SK-N-SH treated with all-trans-retinoic acid at 6 μM for 48 hours (cell line): ENCODE data around the gene OR10A3.

ENCODE experiments used
- ATAC-seq: fragments of 200-7000 bp; cut with Tn5 transposase; 3 replicates; pipeline ENCODE4 v1.9.1; 2020; ENCODE audit warnings: mild to moderate bottlenecking, moderate library complexity
- ARNTL ChIP-seq: fragments of 450-650 bp; formaldehyde crosslinking; IDR thresholded peaks from 2 replicates; pipeline ENCODE4 v1.5.0; 2020; ENCODE audit warnings: low read depth, mild to moderate bottlenecking, moderate library complexity, borderline replicate concordance
- CSDC2 ChIP-seq: fragments of 250-450 bp; sonication (Bioruptor Pico); IDR thresholded peaks from 2 replicates; pipeline ENCODE4 v1.5.0; 2020; ENCODE audit warnings: mild to moderate bottlenecking, moderate library complexity
- ESRRG ChIP-seq: fragments of 250-450 bp; sonication (Bioruptor Pico); IDR thresholded peaks from 2 replicates; pipeline ENCODE4 v1.6.1; 2021; ENCODE audit warnings: mild to moderate bottlenecking
- GLIS3 ChIP-seq: fragments of 250-450 bp; sonication (Bioruptor Pico); IDR thresholded peaks from 2 replicates; pipeline ENCODE4 v1.5.0; 2020; ENCODE audit warnings: mild to moderate bottlenecking, moderate library complexity
- ISL1 ChIP-seq: fragments of 250-450 bp; sonication (Bioruptor Pico); IDR thresholded peaks from 2 replicates; pipeline ENCODE4 v2.1.2; 2022; ENCODE audit warnings: mild to moderate bottlenecking, moderate library complexity
- OSR1 ChIP-seq: fragments of 250-450 bp; sonication (Bioruptor Pico); IDR thresholded peaks from 2 replicates; pipeline ENCODE4 v1.8.0; 2022; ENCODE audit warnings: moderate library complexity, mild to moderate bottlenecking, inconsistent platforms
- POU6F1 ChIP-seq: fragments of 250-450 bp; sonication (Bioruptor Pico); IDR thresholded peaks from 2 replicates; pipeline ENCODE4 v1.8.0; 2021; ENCODE audit warnings: low read depth, mild to moderate bottlenecking, moderate library complexity, borderline replicate concordance
- PPARA ChIP-seq: fragments of 250-450 bp; sonication (Bioruptor Pico); IDR thresholded peaks from 2 replicates; pipeline ENCODE4 v1.5.0; 2020; ENCODE audit warnings: mild to moderate bottlenecking, borderline replicate concordance
- RARB ChIP-seq: fragments of 250-450 bp; sonication (Bioruptor Pico); IDR thresholded peaks from 2 replicates; pipeline ENCODE4 v1.8.0; 2021; ENCODE audit warnings: mild to moderate bottlenecking, moderate library complexity
- TCF4 ChIP-seq: fragments of 250-450 bp; sonication (Bioruptor Pico); IDR thresholded peaks from 2 replicates; pipeline ENCODE4 v1.8.0; 2021; ENCODE audit warnings: mild to moderate bottlenecking, moderate library complexity, borderline replicate concordance
- TOX ChIP-seq: fragments of 250-450 bp; sonication (Bioruptor Pico); IDR thresholded peaks from 2 replicates; pipeline ENCODE4 v1.8.0; 2021; ENCODE audit warnings: mild to moderate bottlenecking, moderate library complexity, borderline replicate concordance
- ZC3H10 ChIP-seq: fragments of 250-450 bp; sonication (Bioruptor Pico); IDR thresholded peaks from 2 replicates; pipeline ENCODE4 v1.5.1; 2021; ENCODE audit warnings: mild to moderate bottlenecking, moderate library complexity
- ZFP3 ChIP-seq: fragments of 250-450 bp; sonication (Bioruptor Pico); IDR thresholded peaks from 2 replicates; pipeline ENCODE4 v1.5.0; 2020; ENCODE audit warnings: mild to moderate bottlenecking, moderate library complexity
- ZFP30 ChIP-seq: fragments of 450-650 bp; formaldehyde crosslinking; IDR thresholded peaks from 2 replicates; pipeline ENCODE4 v1.5.0; 2022; ENCODE audit warnings: mild to moderate bottlenecking, moderate library complexity
- ZNF565 ChIP-seq: fragments of 450-650 bp; formaldehyde crosslinking; conservative IDR thresholded peaks from 2 replicates; pipeline ENCODE4 v1.5.0; 2020; ENCODE audit warnings: low read depth, mild to moderate bottlenecking, moderate library complexity
- ZNF70 ChIP-seq: fragments of 450-650 bp; formaldehyde crosslinking; IDR thresholded peaks from 2 replicates; pipeline ENCODE4 v1.5.0; 2020; ENCODE audit warnings: mild to moderate bottlenecking, moderate library complexity
- ZNF8 ChIP-seq: fragments of 450-650 bp; formaldehyde crosslinking; IDR thresholded peaks from 2 replicates; pipeline ENCODE4 v1.5.0; 2020; ENCODE audit warnings: mild to moderate bottlenecking, moderate library complexity
- TF ChIP-seq, protein P1 (sequence below): fragments of 250-450 bp; sonication (Bioruptor Pico); IDR thresholded peaks from 2 replicates; pipeline ENCODE4 v1.5.0; 2020; ENCODE audit warnings: mild to moderate bottlenecking, moderate library complexity
- TF ChIP-seq, protein P2 (sequence below): fragments of 250-450 bp; sonication (Bioruptor Pico); IDR thresholded peaks from 2 replicates; pipeline ENCODE4 v1.5.1; 2021; ENCODE audit warnings: mild to moderate bottlenecking, moderate library complexity
- TF ChIP-seq, protein P3 (sequence below): fragments of 250-450 bp; sonication (Bioruptor Pico); IDR thresholded peaks from 2 replicates; pipeline ENCODE4 v1.8.0; 2020; ENCODE audit warnings: mild to moderate bottlenecking, moderate library complexity, borderline replicate concordance
- TF ChIP-seq, protein P4 (sequence below): fragments of 250-450 bp; sonication (Bioruptor Pico); IDR thresholded peaks from 2 replicates; pipeline ENCODE4 v1.5.1; 2020; ENCODE audit warnings: low read depth, mild to moderate bottlenecking, moderate library complexity

OR10A3 gene

DNA sequence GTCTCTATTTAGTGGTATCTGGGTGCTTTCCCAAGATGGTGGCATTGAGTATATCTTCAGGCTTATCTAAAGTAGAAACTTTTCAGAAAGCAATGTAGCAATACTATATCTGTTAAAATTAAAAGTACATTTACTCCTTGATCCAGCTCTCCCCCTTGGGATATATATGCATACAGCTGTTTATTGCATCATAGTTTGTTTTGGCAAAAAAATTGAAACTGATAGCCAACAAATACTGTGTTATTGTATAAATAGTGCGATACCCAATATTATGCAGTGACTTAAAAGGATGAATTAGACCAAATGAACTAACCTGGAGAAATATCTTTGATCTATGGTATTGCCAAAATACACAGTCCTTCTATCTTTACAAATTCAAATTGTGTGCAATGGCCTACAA, 8.4 kb upstream of the OR10A3 start:
- TF ChIP-seq, protein P1, sequence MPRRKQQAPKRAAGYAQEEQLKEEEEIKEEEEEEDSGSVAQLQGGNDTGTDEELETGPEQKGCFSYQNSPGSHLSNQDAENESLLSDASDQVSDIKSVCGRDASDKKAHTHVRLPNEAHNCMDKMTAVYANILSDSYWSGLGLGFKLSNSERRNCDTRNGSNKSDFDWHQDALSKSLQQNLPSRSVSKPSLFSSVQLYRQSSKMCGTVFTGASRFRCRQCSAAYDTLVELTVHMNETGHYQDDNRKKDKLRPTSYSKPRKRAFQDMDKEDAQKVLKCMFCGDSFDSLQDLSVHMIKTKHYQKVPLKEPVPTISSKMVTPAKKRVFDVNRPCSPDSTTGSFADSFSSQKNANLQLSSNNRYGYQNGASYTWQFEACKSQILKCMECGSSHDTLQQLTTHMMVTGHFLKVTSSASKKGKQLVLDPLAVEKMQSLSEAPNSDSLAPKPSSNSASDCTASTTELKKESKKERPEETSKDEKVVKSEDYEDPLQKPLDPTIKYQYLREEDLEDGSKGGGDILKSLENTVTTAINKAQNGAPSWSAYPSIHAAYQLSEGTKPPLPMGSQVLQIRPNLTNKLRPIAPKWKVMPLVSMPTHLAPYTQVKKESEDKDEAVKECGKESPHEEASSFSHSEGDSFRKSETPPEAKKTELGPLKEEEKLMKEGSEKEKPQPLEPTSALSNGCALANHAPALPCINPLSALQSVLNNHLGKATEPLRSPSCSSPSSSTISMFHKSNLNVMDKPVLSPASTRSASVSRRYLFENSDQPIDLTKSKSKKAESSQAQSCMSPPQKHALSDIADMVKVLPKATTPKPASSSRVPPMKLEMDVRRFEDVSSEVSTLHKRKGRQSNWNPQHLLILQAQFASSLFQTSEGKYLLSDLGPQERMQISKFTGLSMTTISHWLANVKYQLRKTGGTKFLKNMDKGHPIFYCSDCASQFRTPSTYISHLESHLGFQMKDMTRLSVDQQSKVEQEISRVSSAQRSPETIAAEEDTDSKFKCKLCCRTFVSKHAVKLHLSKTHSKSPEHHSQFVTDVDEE (CRISPR knock-in tag), result no peak
- TF ChIP-seq, protein P2, sequence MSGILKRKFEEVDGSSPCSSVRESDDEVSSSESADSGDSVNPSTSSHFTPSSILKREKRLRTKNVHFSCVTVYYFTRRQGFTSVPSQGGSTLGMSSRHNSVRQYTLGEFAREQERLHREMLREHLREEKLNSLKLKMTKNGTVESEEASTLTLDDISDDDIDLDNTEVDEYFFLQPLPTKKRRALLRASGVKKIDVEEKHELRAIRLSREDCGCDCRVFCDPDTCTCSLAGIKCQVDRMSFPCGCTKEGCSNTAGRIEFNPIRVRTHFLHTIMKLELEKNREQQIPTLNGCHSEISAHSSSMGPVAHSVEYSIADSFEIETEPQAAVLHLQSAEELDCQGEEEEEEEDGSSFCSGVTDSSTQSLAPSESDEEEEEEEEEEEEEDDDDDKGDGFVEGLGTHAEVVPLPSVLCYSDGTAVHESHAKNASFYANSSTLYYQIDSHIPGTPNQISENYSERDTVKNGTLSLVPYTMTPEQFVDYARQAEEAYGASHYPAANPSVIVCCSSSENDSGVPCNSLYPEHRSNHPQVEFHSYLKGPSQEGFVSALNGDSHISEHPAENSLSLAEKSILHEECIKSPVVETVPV (CRISPR knock-in tag), result no peak
- TF ChIP-seq ISL1 (CRISPR knock-in tag) (no peak), ZFP3 (CRISPR knock-in tag) (no peak), ZC3H10 (CRISPR knock-in tag) (no peak), TCF4 (no peak), ZNF565 (CRISPR knock-in tag) (no peak), RARB (CRISPR knock-in tag) (no peak), ZNF8 (CRISPR knock-in tag) (no peak), GLIS3 (no peak), ARNTL (CRISPR knock-in tag) (no peak), ESRRG (CRISPR knock-in tag) (no peak), TOX (CRISPR knock-in tag) (no peak), ZNF70 (CRISPR knock-in tag) (no peak)
- TF ChIP-seq, protein P3, sequence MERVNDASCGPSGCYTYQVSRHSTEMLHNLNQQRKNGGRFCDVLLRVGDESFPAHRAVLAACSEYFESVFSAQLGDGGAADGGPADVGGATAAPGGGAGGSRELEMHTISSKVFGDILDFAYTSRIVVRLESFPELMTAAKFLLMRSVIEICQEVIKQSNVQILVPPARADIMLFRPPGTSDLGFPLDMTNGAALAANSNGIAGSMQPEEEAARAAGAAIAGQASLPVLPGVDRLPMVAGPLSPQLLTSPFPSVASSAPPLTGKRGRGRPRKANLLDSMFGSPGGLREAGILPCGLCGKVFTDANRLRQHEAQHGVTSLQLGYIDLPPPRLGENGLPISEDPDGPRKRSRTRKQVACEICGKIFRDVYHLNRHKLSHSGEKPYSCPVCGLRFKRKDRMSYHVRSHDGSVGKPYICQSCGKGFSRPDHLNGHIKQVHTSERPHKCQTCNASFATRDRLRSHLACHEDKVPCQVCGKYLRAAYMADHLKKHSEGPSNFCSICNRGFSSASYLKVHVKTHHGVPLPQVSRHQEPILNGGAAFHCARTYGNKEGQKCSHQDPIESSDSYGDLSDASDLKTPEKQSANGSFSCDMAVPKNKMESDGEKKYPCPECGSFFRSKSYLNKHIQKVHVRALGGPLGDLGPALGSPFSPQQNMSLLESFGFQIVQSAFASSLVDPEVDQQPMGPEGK (CRISPR knock-in tag), result no peak
- TF ChIP-seq, protein P4, sequence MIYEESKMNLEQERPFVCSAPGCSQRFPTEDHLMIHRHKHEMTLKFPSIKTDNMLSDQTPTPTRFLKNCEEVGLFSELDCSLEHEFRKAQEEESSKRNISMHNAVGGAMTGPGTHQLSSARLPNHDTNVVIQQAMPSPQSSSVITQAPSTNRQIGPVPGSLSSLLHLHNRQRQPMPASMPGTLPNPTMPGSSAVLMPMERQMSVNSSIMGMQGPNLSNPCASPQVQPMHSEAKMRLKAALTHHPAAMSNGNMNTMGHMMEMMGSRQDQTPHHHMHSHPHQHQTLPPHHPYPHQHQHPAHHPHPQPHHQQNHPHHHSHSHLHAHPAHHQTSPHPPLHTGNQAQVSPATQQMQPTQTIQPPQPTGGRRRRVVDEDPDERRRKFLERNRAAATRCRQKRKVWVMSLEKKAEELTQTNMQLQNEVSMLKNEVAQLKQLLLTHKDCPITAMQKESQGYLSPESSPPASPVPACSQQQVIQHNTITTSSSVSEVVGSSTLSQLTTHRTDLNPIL (CRISPR knock-in tag), result no peak
- TF ChIP-seq, all 23 proteins: peak for 0
- ATAC-seq, result no peak

GRCh38 chr11:7944123-7944522, 2.6 kb upstream of the OR10A3 start:
- ATAC-seq, result no peak
- TF ChIP-seq CSDC2 (CRISPR knock-in tag) (no peak), ESRRG (CRISPR knock-in tag) (no peak), ZNF8 (CRISPR knock-in tag) (no peak)

DNA sequence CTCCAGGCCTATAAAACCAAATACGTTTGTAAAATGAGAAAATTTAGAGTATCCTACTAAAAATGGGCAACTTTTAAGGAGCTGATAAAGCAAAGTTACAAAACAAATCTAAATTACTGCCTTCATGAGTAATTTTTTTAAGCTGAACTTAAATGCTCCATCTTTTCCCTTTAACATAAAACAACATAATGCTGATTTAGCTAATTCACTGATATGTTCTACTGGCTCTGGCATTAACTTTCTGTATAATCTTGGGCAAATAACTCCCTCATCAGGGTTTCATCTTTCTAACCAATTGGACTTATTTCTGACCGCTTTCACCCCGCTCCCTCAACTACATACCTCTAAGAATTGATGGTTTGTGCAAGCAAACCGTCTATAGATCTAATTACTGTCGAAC, 362 bp downstream of the OR10A3 start:
- ATAC-seq, result no peak
- TF ChIP-seq ZFP30, result no peak
- no peak for TF ChIP-seq ESRRG (CRISPR knock-in tag)
- TF ChIP-seq, all 23 proteins: peak for 0

DNA sequence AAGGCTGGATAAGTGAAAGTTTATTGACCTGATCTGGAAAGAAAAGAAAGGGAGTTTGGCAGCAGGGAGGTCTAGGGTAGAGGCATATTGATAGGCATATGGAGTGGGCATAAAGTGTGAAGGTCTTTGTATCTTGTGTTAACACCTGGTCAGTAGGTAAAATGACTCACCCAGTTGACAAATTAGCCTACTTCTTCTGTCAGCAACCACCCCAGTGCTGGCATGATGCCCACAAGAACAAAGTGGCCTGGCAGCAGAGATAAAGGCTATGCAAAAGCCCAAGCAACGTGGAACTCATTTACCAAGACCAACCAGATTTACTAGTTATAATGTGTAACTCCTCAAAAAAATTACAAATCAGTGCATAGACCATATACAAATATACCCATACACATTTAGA, 4.9 kb downstream of the OR10A3 start:
- no peak for ATAC-seq
- TF ChIP-seq RARB (CRISPR knock-in tag) (no peak), ZFP3 (CRISPR knock-in tag) (no peak), OSR1 (CRISPR knock-in tag) (no peak), ISL1 (CRISPR knock-in tag) (no peak), ZNF70 (CRISPR knock-in tag) (no peak), CSDC2 (CRISPR knock-in tag) (no peak), PPARA (CRISPR knock-in tag) (no peak), TOX (CRISPR knock-in tag) (no peak), ZFP30 (no peak), ESRRG (CRISPR knock-in tag) (no peak), POU6F1 (no peak), ZC3H10 (CRISPR knock-in tag) (no peak), GLIS3 (no peak)
- TF ChIP-seq, protein P2 (CRISPR knock-in tag), result no peak
- TF ChIP-seq, protein P4 (CRISPR knock-in tag), result no peak
